Peyer's patch (tissue), 4 donors: Measurements from ENCODE around the gene LCE1B.

Experiments used
- POLR2A ChIP-seq, 2 donors: fragments of 450-650 bp; IDR thresholded peaks; one replicate each; pipeline ENCODE4 v1.5.1; 2017; ENCODE audit warnings: antibody characterized with exemption in 2 of 2, mild to moderate bottlenecking in 2 of 2, moderate library complexity in 2 of 2
- TF ChIP-seq, protein P1 (sequence below), 6 experiments: fragments of 450-650 bp in 4 of 6; fragments of 200-600 bp in 2 of 6; sonication (generic) in 1 of 6; IDR thresholded peaks; one replicate each; pipeline ENCODE4 v1.5.1; 2017 to 2019; ENCODE audit warnings: antibody characterized with exemption in 6 of 6, mild to moderate bottlenecking in 3 of 6, moderate library complexity in 1 of 6

DNA sequence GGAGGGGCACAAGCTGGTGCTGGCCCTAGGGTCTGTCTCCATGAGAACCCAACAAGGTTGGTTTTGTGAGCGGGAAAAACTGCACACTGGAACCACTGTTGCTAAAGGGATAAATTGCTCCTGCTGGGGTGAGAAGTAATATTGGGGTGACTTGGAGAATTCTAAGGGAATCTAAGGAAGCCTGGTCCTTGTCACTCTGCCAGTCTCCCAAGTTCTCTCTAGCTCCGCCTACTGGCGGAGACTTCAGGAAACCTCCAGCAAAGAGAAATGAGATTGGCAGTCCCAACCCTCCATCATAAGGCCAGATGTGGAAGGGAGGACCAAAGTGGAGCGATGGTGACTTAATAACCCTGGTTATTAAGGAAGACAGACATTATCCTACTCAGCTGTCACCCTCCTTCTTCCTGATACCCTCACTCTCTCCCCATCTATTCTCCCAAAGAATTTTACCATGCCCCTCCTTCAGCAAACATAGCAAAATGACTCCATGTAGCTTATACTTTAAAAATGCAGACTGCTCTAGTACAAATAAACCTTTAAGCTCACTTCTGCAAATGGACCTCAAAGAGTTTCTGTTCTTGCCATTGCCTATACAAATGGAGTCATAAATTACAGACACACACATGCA lies 34.1 kb upstream of the LCE1B start:
- TF ChIP-seq, protein P1, sequence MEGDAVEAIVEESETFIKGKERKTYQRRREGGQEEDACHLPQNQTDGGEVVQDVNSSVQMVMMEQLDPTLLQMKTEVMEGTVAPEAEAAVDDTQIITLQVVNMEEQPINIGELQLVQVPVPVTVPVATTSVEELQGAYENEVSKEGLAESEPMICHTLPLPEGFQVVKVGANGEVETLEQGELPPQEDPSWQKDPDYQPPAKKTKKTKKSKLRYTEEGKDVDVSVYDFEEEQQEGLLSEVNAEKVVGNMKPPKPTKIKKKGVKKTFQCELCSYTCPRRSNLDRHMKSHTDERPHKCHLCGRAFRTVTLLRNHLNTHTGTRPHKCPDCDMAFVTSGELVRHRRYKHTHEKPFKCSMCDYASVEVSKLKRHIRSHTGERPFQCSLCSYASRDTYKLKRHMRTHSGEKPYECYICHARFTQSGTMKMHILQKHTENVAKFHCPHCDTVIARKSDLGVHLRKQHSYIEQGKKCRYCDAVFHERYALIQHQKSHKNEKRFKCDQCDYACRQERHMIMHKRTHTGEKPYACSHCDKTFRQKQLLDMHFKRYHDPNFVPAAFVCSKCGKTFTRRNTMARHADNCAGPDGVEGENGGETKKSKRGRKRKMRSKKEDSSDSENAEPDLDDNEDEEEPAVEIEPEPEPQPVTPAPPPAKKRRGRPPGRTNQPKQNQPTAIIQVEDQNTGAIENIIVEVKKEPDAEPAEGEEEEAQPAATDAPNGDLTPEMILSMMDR (IDR thresholded peaks at IDR 0.05) = no peak
- no peak for TF ChIP-seq POLR2A (IDR thresholded peaks at IDR 0.05)
